Mesenchymal stem cell (in vitro differentiated cells and primary cell): ENCODE results near the gene SREK1IP1.

Source experiments
- DNase-seq: peaks from one replicate; pipeline ENCODE4 v3.0.0-alpha.2; 2013
- H2AFZ ChIP-seq: one replicate; pipeline ENCODE4 v1.6.1; 2013; ENCODE audit warnings: low read depth, mild to moderate bottlenecking, control low read depth, inconsistent platforms, low read length, moderate library complexity
- H2AK5ac ChIP-seq: 2 replicates; pipeline ENCODE4 v1.6.1; 2013; ENCODE audit warnings: low read length, moderate library complexity, mild to moderate bottlenecking, inconsistent platforms; ENCODE audit not compliant: severe bottlenecking
- H2BK120ac ChIP-seq: one replicate; pipeline ENCODE4 v1.6.1; 2013; ENCODE audit warnings: low read depth, mild to moderate bottlenecking, inconsistent platforms, low read length, moderate library complexity
- H2BK12ac ChIP-seq, 2 experiments: one replicate each; pipeline ENCODE4 v1.6.1; 2013; ENCODE audit warnings: inconsistent platforms in 2 of 2, low read length in 2 of 2, mild to moderate bottlenecking in 2 of 2, moderate library complexity in 2 of 2, control low read depth in 1 of 2
- H2BK15ac ChIP-seq: one replicate; pipeline ENCODE4 v1.6.1; 2013; ENCODE audit warnings: mild to moderate bottlenecking, low read depth, inconsistent platforms; ENCODE audit not compliant: poor library complexity, severe bottlenecking
- H2BK5ac ChIP-seq: 2 replicates; pipeline ENCODE4 v1.6.1; 2013; ENCODE audit warnings: low read depth, mild to moderate bottlenecking, low read length, control low read depth, inconsistent platforms; ENCODE audit not compliant: poor library complexity, severe bottlenecking
- H3K14ac ChIP-seq, 2 experiments: one replicate each; pipeline ENCODE4 v1.6.1; 2013; ENCODE audit warnings: inconsistent platforms in 2 of 2, low read length in 2 of 2, control low read depth in 1 of 2, mild to moderate bottlenecking in 1 of 2, moderate library complexity in 1 of 2
- H3K18ac ChIP-seq, 2 experiments: one replicate each; pipeline ENCODE4 v1.6.1; 2013; ENCODE audit warnings: inconsistent platforms in 2 of 2, low read length in 2 of 2, control low read depth in 1 of 2, low read depth in 1 of 2, mild to moderate bottlenecking in 1 of 2
- H3K23ac ChIP-seq, 2 experiments: one replicate each; pipeline ENCODE4 v1.6.1; 2013; ENCODE audit warnings: inconsistent platforms in 2 of 2, low read length in 2 of 2, mild to moderate bottlenecking in 2 of 2, moderate library complexity in 2 of 2, control low read depth in 1 of 2
- H3K27ac ChIP-seq: 2 replicates; pipeline ENCODE4 v1.5.1; 2013; ENCODE audit warnings: mild to moderate bottlenecking, moderate library complexity, low read length, control low read depth, inconsistent platforms; ENCODE audit not compliant: poor library complexity, severe bottlenecking
- H3K27me3 ChIP-seq, 2 experiments: 2 replicates each; pipeline versions ENCODE4 v1.6.1 to v1.7.0; 2013; ENCODE audit warnings: low read length in 2 of 2, mild to moderate bottlenecking in 2 of 2, moderate library complexity in 2 of 2, control low read depth in 1 of 2, inconsistent platforms in 1 of 2; ENCODE audit not compliant: control insufficient read depth in 1 of 2, insufficient read depth in 1 of 2
- H3K36me3 ChIP-seq, 2 experiments: 2 replicates each; pipeline versions ENCODE4 v1.6.1 to v1.7.0; 2013; ENCODE audit warnings: low read length in 2 of 2, control low read depth in 1 of 2, inconsistent platforms in 1 of 2, low read depth in 1 of 2, mild to moderate bottlenecking in 1 of 2; ENCODE audit not compliant: insufficient read depth in 2 of 2, control insufficient read depth in 1 of 2
- H3K4ac ChIP-seq, 2 experiments: one replicate each; pipeline ENCODE4 v1.6.1; 2013; ENCODE audit warnings: inconsistent platforms in 2 of 2, low read length in 2 of 2, mild to moderate bottlenecking in 2 of 2, moderate library complexity in 2 of 2, control low read depth in 1 of 2, low read depth in 1 of 2
- H3K4me1 ChIP-seq: 2 replicates; pipeline ENCODE4 v1.6.1; 2013; ENCODE audit warnings: low read depth, low read length, control low read depth; ENCODE audit not compliant: control insufficient read depth, insufficient read depth
- H3K4me2 ChIP-seq: 2 replicates; pipeline ENCODE4 v1.6.1; 2013; ENCODE audit warnings: low read length, mild to moderate bottlenecking, inconsistent platforms; ENCODE audit not compliant: poor library complexity, severe bottlenecking
- H3K4me3 ChIP-seq, 2 experiments: 2 replicates each; pipeline versions ENCODE4 v1.5.1 to v1.7.0; 2013; ENCODE audit warnings: low read length in 2 of 2, mild to moderate bottlenecking in 2 of 2, control low read depth in 1 of 2, low read depth in 1 of 2; ENCODE audit not compliant: insufficient read depth in 1 of 2
- H3K79me1 ChIP-seq: replicated peaks from 2 replicates; pipeline ENCODE4 v1.6.1; 2013; ENCODE audit warnings: mild to moderate bottlenecking, control low read depth, low read length, inconsistent platforms; ENCODE audit not compliant: poor library complexity, severe bottlenecking
- H3K9ac ChIP-seq: 2 replicates; pipeline ENCODE4 v1.7.0; 2013; ENCODE audit warnings: mild to moderate bottlenecking, low read length, moderate library complexity
- H3K9me3 ChIP-seq: 2 replicates; pipeline ENCODE4 v1.7.0; 2013; ENCODE audit warnings: mild to moderate bottlenecking, low read length; ENCODE audit not compliant: control insufficient read depth
- H4K8ac ChIP-seq: one replicate; pipeline ENCODE4 v1.6.1; 2013; ENCODE audit warnings: inconsistent platforms, mild to moderate bottlenecking, low read length, moderate library complexity
- H4K91ac ChIP-seq: one replicate; pipeline ENCODE4 v1.6.1; 2013; ENCODE audit warnings: mild to moderate bottlenecking, low read length, inconsistent platforms
- WGBS: methylation state at CpG from one replicate; pipeline ENCODE4 v1.1.7; 2013; ENCODE audit warnings: mixed read lengths; 5-methylcytosine and 5-hydroxymethylcytosine counted together

Gene SREK1IP1

DNA sequence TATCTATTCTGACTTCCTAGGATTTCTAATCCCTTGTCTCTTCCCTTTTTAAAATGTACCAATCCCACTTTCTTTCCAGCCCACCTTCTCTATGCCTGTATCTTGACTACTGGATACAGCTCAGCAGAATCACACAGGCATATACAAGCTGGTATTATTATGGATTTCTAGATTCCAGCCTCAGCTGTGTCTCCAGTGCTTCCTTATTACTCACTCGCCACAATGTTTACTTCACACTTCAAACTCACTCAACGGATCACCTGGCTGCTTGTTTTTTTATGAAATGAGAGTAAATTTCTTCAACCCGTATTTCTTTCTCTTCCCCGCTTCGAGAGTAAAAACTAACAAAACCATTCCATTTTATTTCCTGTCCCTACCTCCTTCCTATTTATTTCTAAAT, 39.0 kb upstream of the SREK1IP1 start:
- Histone ChIP-seq H3K79me1 (no peaks in the 10 kb centered on the region), H3K9ac (no peak overlapping the region), H3K4me1 (no peaks in the 10 kb centered on the region), H3K18ac (no peak overlapping the region), H3K4ac (no peak overlapping the region), H3K14ac (no peak overlapping the region), H3K36me3 (peaks cover 0 to 26% of the 10 kb centered on the region in 2 experiments), H2BK15ac (no peak overlapping the region), H2AK5ac (no peak overlapping the region), H4K91ac (no peak overlapping the region), H3K27ac (no peak overlapping the region), H4K8ac (no peak overlapping the region), H2AFZ (no peak overlapping the region), H3K27me3 (no peaks in the 10 kb centered on the region), H2BK120ac (no peak overlapping the region), H3K4me2 (no peak overlapping the region), H2BK5ac (no peak overlapping the region), H2BK12ac (no peak overlapping the region), H3K4me3 (no peak overlapping the region), H3K9me3 (no peaks in the 10 kb centered on the region), H3K23ac (no peak overlapping the region)
- DNase-seq = peak; percentile 41
- WGBS = 61% methylated on average over 5 of the region's 5 CpGs

DNA sequence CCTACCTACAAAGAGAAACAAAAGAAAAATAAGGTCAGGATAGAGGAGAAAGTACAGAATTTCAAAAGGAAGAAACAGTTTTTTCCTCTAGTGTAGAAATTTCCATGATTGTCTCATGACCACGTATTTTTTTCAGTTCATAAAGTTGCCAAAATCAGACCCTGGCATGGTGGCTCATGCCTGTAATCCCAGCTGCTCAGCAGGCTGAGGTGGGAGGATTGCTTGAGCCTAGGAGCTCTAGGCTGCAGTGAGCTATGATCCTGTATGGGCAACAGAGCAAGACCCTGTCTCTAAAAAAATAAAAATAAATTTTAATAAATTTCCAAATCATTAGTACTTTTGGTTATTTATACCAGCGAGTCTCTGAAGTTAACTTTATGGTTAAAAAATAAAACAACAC, 38.0 kb upstream of the SREK1IP1 start:
- Histone ChIP-seq H3K4me1 (no peaks in the 10 kb centered on the region), H2BK5ac (no peak overlapping the region), H2BK15ac (no peak overlapping the region), H3K9me3 (no peaks in the 10 kb centered on the region), H3K36me3 (peaks cover 0 to 36% of the 10 kb centered on the region in 2 experiments), H4K8ac (no peak overlapping the region), H2BK120ac (no peak overlapping the region), H2AK5ac (no peak overlapping the region), H2AFZ (no peak overlapping the region), H3K18ac (no peak overlapping the region), H2BK12ac (no peak overlapping the region), H3K14ac (no peak overlapping the region), H3K9ac (no peak overlapping the region), H3K4ac (no peak overlapping the region), H3K27me3 (no peaks in the 10 kb centered on the region), H3K4me3 (no peak overlapping the region), H3K23ac (no peak overlapping the region), H3K4me2 (no peak overlapping the region), H3K79me1 (no peaks in the 10 kb centered on the region), H4K91ac (no peak overlapping the region), H3K27ac (no peak overlapping the region)
- no peak for DNase-seq
- 92% methylated on average over 1 of the region's 2 CpGs for WGBS

- H3K4me1 ChIP-seq = no peaks in the 10 kb centered on the region
- H3K79me1 ChIP-seq = peaks cover 1% of the 10 kb centered on the region
- H3K27me3 ChIP-seq = no peaks in the 10 kb centered on the region
- no peak overlapping the region for H3K23ac ChIP-seq
- H3K4me3 ChIP-seq = no peak overlapping the region
- H3K14ac ChIP-seq = no peak overlapping the region
- H3K36me3 ChIP-seq = peaks cover 0 to 50% of the 10 kb centered on the region in 2 experiments
- no peak overlapping the region for H2AFZ ChIP-seq
- no peak overlapping the region for H2BK15ac ChIP-seq
- no peak overlapping the region for H3K4ac ChIP-seq
- H3K9me3 ChIP-seq = no peaks in the 10 kb centered on the region
- H2AK5ac ChIP-seq = no peak overlapping the region
- no peak for DNase-seq
- no peak overlapping the region for H2BK12ac ChIP-seq
- WGBS = no CpG with 5 or more reads among the region's 2 CpGs
- no peak overlapping the region for H2BK120ac ChIP-seq
- H4K8ac ChIP-seq = no peak overlapping the region
- no peak overlapping the region for H2BK5ac ChIP-seq
- no peak overlapping the region for H3K9ac ChIP-seq
- no peak overlapping the region for H3K18ac ChIP-seq
- no peak overlapping the region for H4K91ac ChIP-seq
- H3K27ac ChIP-seq = no peak overlapping the region
- H3K4me2 ChIP-seq = no peak overlapping the region
Observed at GRCh38 chr5:64800926-64801325, 32.4 kb upstream of the SREK1IP1 start.

DNA sequence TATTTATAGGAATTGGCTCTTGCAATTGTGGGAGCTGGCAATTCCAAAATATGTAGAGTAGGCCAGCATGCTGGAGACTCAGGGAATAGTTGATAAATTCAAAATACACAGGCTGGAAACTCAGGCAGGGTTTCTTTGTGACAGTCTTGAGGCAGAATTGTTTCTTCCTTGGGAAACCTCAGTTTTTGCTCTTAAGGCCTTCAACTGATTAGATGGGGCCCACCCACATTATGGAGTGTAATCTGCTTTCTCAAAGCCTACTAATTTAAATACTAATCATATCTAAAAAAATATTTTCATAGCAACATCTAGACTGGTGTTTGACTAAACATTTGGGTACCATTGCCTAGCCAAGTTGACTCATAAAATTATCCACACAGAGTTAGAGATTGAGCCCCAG, 27.8 kb upstream of the SREK1IP1 start:
- Histone ChIP-seq H3K79me1 (peaks cover 1% of the 10 kb centered on the region), H3K14ac (no peak overlapping the region), H3K23ac (no peak overlapping the region), H3K18ac (no peak overlapping the region), H3K4ac (no peak overlapping the region), H2BK12ac (no peak overlapping the region), H2BK5ac (no peak overlapping the region), H2AFZ (no peak overlapping the region), H4K8ac (no peak overlapping the region), H3K9ac (no peak overlapping the region), H2AK5ac (no peak overlapping the region), H3K4me1 (no peaks in the 10 kb centered on the region), H2BK15ac (no peak overlapping the region), H3K27me3 (no peaks in the 10 kb centered on the region), H3K36me3 (peaks cover 0 to 35% of the 10 kb centered on the region in 2 experiments), H3K27ac (no peak overlapping the region), H4K91ac (no peak overlapping the region), H3K4me2 (no peak overlapping the region), H2BK120ac (no peak overlapping the region), H3K9me3 (no peaks in the 10 kb centered on the region), H3K4me3 (no peak overlapping the region)
- DNase-seq = no peak
